ENCODE data around the gene CFAP74. TPM values are rescaled to one million over a fixed set of nuclear protein-coding genes. Genes with fewer than 3 reads are reported as not detected.

CFAP74 gene
- total and polyA plus RNA-seq, 2 donors (not counting 3 experiments of a cell fraction or from before 2014, with no cell fraction given): not detected

DNA sequence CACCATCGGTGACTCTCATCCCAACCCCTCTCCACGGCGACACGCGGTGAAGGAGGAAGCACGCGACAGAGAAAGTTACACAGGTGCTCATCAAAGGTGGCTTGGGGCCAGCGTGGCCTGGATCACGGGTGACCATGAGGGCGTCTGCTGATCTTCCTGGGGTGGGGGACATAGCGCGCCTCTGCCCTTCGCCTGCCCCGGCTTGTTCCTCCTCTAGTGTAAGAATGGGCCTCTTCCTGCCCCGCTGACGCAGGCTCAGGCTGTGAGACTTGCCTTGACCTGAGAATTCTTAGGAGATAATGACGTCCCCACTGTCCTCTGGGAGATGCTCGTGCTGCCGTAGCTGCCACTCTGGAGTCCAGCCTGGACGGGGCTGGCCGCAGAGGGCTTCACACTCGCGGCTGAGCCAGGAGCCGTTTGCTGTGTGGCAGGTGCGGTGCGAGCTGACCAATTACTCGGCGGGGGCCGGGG, 45.5 kb downstream of the CFAP74 start:
- no peaks in the 10 kb centered on the region for H3K36me3 ChIP-seq (ENCODE audit: control insufficient read depth in 2 of 2, extremely low read depth in 1 of 2, insufficient read depth in 2 of 2, low read length in 2 of 2)
- FAIRE-seq: no peak
- ChIA-PET CTCF (interaction anchor here (1.2 to 5.7 kb wide), 3 partner anchors 14 to 216 kb away, joined by 3 to 108 read pairs (median 5); no protein-coding TSS in a partner anchor), POLR2A (no interaction called here)
- no peak overlapping the region for H3K4me3 ChIP-seq (replicated peaks in 1 of 3; ENCODE audit: insufficient read depth in 1 of 3, low read depth in 1 of 3, low read length in 3 of 3)
- H3K79me2 ChIP-seq (ENCODE audit: control insufficient read depth, insufficient read depth, low read length): no peaks in the 10 kb centered on the region
- H4K20me1 ChIP-seq (replicated peaks; ENCODE audit: control insufficient read depth, extremely low read depth, insufficient read depth, low read length): no peaks in the 10 kb centered on the region
- H3K27me3 ChIP-seq (ENCODE audit: control insufficient read depth in 2 of 2, insufficient read depth in 2 of 2, low read length in 2 of 2): peaks cover 3% of the 10 kb centered on the region in 2 experiments
- no TSS peak for BruUV-seq (replicated peaks)
- no peak overlapping the region for H2AFZ ChIP-seq (ENCODE audit: low read depth, low read length)
- no peak overlapping the region for H3K27ac ChIP-seq (ENCODE audit: insufficient read depth, low read depth, low read length)
- no peaks in the 10 kb centered on the region for H3K4me1 ChIP-seq (ENCODE audit: control insufficient read depth, extremely low read depth, insufficient read depth, low read length)
- H3K9me1 ChIP-seq (replicated peaks; ENCODE audit: control insufficient read depth, extremely low read depth, insufficient read depth, low read length): no peaks in the 10 kb centered on the region
- no peaks in the 10 kb centered on the region for H3K9me3 ChIP-seq (replicated peaks; ENCODE audit: control insufficient read depth, insufficient read depth, low read length)
- dilution Hi-C loops (cut with MboI; ENCODE audit: extremely low pct_ligation_motif_present, low sequenced_read_pairs): no loop called here
- no peak overlapping the region for H3K4me2 ChIP-seq (ENCODE audit: insufficient read depth, low read length)
- DNase-seq (ENCODE audit: low read depth, low spot score): no peak
- TF ChIP-seq POLR2A (IDR thresholded peaks at IDR 0.05; ENCODE audit: low read depth, low read length): no peak
- no peak for TF ChIP-seq EZH2 (IDR thresholded peaks at IDR 0.05; ENCODE audit: borderline replicate concordance, low read depth, low read length, severe bottlenecking)
- TF ChIP-seq MYC (IDR thresholded peaks at IDR 0.05; ENCODE audit: low read depth, low read length): no peak
- TF ChIP-seq POLR2AphosphoS5 (IDR thresholded peaks at IDR 0.05; ENCODE audit: insufficient read depth, low read depth, low read length): no peak
- TF ChIP-seq, protein P1, sequence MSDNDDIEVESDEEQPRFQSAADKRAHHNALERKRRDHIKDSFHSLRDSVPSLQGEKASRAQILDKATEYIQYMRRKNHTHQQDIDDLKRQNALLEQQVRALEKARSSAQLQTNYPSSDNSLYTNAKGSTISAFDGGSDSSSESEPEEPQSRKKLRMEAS (IDR thresholded peaks at IDR 0.05; ENCODE audit: insufficient read depth, insufficient read length): no peak
- TF ChIP-seq, protein P2, sequence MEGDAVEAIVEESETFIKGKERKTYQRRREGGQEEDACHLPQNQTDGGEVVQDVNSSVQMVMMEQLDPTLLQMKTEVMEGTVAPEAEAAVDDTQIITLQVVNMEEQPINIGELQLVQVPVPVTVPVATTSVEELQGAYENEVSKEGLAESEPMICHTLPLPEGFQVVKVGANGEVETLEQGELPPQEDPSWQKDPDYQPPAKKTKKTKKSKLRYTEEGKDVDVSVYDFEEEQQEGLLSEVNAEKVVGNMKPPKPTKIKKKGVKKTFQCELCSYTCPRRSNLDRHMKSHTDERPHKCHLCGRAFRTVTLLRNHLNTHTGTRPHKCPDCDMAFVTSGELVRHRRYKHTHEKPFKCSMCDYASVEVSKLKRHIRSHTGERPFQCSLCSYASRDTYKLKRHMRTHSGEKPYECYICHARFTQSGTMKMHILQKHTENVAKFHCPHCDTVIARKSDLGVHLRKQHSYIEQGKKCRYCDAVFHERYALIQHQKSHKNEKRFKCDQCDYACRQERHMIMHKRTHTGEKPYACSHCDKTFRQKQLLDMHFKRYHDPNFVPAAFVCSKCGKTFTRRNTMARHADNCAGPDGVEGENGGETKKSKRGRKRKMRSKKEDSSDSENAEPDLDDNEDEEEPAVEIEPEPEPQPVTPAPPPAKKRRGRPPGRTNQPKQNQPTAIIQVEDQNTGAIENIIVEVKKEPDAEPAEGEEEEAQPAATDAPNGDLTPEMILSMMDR (IDR thresholded peaks at IDR 0.05; ENCODE audit: extremely low read depth in 1 of 2, insufficient read depth in 1 of 2, low read depth in 1 of 2, low read length in 2 of 2): no peak
- TF ChIP-seq GATA2 (IDR thresholded peaks at IDR 0.05; ENCODE audit: insufficient read depth, insufficient read length, low read depth, low read length): no peak
- TF ChIP-seq FOS (IDR thresholded peaks at IDR 0.05; ENCODE audit: borderline replicate concordance, insufficient read depth, low read length): no peak
- no peak for TF ChIP-seq JUN (IDR thresholded peaks at IDR 0.05; ENCODE audit: borderline replicate concordance, insufficient read depth, insufficient read length, low read depth)
- H3K9ac ChIP-seq (replicated peaks; ENCODE audit: extremely low read depth, insufficient read depth, low read length): no peak overlapping the region
- intact Hi-C loops (cut with micrococcal nuclease): no loop called here

All from endothelial cell of umbilical vein (primary cell).